SKM-1 (cell line): ENCODE measurements around the gene EVI5L.
A peak's percentile ranks its signal among the peaks of the same experiment; 100 is the strongest.

ENCODE experiments used
- DNase-seq: peaks from one replicate; lab custom pipeline; 2025; ENCODE audit not compliant: unreplicated experiment; lab: John Stamatoyannopoulos, UW

Gene EVI5L

DNA sequence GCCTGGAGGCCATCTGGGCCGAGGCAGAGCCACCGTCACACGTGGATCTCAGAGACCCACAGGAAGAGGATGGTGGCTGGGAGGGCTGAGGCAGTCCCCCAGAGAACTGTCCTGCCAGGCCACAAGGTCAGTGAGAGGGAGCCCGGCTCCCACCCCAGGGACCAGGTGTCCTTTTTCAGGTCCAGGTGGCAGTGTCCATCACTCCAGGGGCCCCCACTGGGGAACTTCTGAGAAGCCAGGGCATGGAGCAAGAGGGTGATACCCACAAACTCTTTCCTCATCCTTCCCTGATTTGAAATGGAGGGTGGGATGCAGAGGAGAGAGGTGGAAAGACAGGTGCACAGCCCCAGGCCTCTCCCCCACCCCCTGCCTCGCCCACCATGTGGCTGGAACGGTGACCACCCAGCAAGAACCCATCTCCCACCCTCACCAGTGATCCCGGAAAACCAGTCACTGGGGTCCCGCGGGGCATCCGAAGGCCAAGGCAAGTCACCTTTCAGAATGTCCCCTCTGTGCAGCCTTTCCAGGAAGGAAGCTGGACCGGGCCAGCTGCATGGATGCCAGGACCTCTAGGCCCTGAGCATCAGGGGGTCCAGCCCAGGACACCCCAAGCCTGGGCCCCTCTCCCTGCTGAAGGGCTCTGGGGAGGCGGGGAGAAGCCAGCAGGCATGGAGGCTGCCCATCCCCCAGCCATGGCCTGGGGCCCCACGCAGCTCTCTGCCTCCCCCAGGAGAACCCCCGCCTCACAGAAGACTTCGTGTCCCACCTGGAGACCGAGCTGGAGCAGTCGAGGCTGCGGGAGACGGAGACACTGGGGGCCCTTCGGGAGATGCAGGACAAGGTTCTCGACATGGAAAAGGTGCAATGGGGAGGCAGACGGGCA is 30.1 kb downstream of the EVI5L start:
- no peak for DNase-seq

DNA sequence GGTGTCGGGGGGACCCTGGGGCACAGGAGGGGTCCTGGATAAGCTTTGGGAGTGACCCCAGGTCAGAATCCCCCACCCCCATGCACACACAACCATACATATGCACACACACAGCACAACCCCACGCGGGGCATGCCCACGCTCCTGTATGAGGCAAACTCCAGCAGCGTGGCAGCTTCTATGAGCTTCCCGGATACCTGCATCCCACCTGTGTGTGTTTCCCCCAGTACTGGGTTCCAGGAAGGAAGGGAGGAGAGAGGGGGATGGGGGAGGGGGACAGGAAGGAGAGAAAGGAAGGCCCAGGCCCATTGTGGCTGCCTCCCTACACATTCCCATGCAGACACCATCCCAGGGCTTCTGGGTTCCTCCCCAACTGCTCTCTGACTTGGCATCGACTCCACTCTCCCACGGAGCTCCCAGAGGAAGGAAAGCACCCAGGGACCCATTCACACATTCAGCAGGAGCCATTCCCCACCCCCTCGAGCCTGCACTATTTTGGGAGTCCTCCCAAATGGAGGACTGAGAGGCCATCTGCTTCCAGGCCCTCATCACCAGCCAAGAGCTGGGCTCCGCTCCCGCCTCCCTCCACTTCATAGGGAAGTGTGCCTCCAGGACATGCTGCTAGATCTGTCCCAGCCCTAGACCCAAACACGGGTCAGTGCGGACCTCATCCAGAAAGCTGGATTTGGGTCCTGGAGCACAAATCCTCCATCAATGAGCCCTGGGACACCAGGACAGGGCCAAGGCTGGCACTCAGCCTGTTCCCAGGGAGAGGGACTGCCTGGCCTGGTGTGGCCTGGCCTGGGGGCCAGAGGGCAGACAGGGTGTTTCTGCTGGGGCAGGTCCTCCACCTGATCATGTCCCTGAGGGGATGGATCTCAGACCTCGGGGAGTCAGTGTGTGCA is 30.9 kb downstream of the EVI5L start:
- DNase-seq: no peak

DNA sequence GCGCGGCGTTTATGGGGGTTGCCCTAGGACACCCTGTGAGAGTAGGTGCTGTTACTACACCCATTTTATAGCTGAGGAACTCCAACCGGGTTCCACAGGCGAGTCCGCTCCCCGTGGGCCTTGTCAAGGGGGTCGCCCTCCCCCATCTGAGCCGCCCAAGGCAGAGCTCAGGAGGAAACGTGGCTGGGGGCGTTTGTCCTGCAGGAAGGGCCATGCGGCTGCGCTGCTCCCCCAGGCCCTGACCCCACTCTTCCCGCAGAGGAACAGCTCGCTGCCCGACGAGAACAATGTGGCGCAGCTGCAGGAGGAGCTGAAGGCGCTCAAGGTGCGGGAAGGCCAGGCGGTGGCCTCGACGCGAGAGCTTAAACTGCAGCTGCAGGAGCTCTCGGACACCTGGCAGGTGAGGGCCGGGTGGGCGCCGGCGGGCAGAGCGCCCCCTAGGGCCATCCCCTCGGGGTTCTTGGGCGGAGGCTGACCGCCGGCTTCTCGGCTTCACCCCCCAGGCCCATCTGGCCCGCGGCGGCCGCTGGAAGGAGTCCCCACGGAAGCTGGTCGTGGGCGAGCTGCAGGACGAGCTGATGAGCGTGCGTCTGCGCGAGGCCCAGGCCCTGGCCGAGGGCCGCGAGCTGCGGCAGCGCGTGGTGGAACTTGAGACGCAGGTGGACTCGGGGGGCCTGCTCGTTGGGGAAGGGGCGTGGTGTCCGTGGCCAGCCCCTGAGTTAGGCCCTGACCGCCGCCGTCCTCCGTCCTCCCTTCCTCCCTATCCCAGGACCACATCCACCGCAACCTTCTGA is 31.8 kb downstream of the EVI5L start:
- no peak for DNase-seq

GRCh38 chr19:7862413-7862951 is 32.5 kb downstream of the EVI5L start:
- DNase-seq: no peak

DNA sequence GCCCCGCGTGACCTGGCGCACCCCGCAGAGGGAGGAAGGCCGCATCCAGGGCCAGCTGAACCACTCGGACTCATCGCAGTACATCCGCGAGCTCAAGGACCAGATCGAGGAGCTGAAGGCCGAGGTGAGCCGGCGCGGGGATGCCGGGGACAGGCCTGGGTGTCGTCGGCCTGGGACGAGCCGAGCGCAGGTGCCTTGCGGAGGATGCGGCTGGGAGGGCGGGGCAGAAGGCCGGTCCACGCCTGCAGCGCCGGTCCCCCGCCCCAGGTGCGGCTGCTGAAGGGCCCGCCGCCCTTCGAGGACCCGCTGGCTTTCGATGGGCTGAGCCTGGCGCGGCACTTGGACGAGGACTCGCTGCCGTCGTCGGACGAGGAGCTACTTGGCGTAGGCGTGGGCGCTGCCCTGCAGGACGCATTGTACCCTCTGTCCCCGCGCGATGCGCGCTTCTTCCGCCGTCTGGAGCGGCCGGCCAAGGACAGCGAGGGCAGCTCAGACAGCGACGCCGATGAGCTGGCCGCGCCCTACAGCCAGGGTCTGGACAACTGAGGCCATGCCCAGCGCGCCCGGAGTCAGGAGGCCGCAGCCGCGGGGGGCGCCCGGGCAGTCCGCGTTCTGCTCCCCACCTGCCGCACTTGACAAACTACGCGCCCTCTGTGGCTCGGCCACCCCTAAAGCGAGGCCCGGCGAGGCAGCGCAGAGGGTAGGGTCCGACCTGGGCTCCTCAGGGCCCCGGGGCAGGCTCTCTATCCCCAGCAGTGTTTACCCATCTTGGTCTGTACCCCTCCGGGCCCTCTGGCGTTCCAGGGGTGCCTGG is 33.3 kb downstream of the EVI5L start:
- no peak for DNase-seq

GRCh38 chr19:7863971-7864689 is 34.1 kb downstream of the EVI5L start:
- no peak for DNase-seq

- DNase-seq: no peak
Observed at GRCh38 chr19:7864690-7865074, 34.7 kb downstream of the EVI5L start.

- no peak for DNase-seq
Observed at GRCh38 chr19:7865262-7865911, 35.4 kb downstream of the EVI5L start.

DNA sequence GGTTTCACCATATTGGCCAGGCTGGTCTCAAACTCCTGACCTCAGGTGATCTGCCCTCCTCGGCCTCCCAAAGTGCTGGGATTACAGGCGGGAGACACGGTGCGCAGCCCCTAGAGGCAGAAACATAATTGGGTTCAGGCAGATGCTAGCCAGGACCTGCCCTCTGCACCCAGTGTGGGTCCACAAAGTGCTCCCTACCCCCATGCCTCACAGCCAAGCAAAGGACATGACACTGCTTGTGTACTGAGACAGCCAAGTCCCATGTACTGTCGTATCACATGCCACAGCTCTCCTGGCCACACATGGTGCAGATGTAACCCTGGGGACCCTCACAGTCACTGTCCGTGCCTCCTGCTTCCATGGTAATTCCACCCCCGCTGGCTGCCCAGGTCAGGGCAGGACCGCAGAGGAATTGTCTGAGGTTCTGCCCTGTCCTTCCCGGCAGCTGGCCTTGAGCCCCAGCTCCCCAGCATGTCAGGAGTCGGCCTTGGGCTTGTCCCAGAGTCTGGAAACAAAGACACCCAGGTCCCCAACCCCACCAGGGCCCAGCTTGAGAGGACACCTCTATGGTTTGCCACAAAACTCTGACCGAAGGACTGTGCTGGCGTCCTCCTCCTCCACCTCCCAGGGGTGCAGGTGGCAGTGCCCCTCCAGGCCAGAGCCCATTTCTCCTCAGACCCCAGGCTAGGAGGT is 36.5 kb downstream of the EVI5L start:
- DNase-seq: no peak

DNA sequence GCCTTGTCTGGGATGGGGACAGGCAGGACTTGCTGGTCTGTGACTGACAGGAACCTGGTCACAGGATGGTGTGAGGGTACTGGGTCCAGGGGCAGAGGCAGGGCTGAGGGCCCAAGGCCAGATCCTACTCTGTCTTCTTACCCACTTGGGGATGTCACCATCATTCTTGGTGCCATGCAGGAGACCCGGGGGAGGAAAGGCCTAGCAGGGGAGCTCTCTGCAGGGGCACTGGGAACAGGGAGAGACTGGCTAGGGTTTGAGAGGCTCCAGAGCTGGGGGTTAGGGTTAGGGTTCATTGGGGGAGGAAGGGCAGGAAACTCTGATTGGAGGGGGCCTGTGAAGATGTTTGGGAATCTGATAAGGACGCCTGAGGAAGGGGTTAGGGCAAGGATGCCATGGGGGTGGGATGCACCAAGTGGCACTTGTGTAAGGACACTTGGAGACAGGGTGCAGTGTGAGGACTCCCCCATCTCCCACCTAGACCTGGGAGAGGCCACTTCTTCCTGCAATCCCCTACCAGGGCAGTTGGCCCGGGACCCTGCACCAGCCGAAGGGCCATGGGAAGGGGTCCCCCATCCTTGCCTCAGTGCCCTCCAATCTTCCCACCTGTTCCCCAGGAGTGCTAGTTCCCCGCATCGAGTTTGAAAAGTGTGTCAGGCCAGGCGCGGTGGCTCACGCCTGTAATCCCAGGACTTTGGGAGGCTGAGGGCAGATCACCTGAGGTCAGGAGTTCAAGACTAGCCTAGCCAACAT is 37.2 kb downstream of the EVI5L start:
- no peak for DNase-seq

GRCh38 chr19:7868326-7868670 is 38.3 kb downstream of the EVI5L start:
- no peak for DNase-seq

GRCh38 chr19:7868671-7869452 is 38.8 kb downstream of the EVI5L start:
- peak; percentile 51 for DNase-seq

DNA sequence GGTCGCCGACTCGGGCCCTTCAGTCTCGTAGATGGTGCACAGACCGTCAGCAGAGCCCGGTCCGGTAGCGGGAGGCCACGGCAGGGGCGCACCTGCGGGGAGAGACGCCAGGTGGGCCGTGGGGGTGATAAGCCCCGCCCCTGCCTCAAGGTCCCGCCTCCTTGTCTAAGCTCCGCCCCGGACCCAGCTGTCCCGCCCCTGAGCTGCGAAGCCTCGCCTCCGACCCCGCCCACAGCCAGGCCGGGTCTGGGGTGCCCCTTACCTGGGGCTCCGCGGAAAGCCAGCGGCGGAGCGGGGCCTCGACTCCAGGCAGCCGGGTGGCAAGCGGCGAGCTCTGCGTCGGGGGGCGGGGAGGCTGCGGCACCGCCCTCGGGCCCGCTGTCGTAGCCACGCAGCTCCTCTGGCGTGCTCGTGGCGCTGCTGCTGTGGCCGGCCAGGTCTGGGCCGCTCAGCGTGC is 39.5 kb downstream of the EVI5L start:
- peak; percentile 40 for DNase-seq

GRCh38 chr19:7869910-7870511 is 40.0 kb downstream of the EVI5L start:
- DNase-seq: peak; percentile 63

DNA sequence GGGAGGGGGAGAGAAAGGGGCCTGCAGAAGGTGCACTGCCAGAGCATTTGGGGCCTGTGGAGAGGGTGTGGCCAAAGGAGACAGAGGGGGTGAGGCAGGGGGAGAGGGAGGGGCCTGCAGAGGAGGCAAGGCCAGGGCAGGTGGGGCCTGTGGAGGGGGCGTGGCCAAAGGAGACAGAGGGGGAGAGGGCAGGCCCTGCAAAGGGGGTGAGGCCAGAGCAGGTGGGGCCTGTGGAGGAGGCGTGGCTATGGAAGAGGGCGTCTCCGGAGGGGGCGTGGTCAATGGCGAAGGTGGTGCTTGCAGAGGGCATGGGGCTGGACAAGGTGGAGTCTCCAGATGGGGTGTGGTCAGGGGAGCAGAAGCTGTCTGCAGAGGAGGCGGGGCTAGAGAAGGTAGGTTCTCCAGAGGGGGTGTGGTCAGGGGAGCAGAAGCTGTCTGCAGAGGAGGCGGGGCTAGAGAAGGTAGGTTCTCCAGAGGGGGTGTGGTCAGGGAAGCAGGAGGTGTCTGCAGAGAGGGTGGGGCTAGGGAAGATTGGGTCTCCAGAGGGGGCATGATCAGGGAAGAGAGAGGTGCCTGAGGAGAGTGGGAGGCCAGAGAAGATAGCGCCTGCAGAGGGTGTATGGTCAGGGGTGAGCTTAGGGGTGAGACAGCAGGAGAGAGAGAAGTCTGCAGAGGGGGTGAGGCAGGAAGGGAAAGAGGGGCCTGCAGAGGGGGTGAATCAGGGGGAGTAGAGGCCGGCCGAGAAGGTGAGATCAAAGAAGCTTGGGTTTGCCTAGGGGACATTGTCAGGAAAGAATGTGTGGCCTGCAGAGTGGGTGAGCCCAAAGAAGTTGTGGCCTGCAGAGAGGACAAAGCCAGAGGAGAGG is 40.8 kb downstream of the EVI5L start:
- peak; percentile 94 for DNase-seq
